Lower leg skin (tissue), 3 donors: Measurements from ENCODE around the gene NBAS.

Experiments used
- POLR2A ChIP-seq, 2 donors: fragments of 450-650 bp; IDR thresholded peaks; one replicate each; pipeline ENCODE4 v1.6.1; 2016 to 2017; ENCODE audit warnings: antibody characterized with exemption in 2 of 2, mild to moderate bottlenecking in 1 of 2, moderate library complexity in 1 of 2
- TF ChIP-seq, protein P1 (sequence below), 3 donors: fragments of 450-650 bp; IDR thresholded peaks; one replicate each; pipeline ENCODE4 v1.5.1; 2016; ENCODE audit warnings: antibody characterized with exemption in 3 of 3, mild to moderate bottlenecking in 3 of 3, moderate library complexity in 2 of 3

DNA sequence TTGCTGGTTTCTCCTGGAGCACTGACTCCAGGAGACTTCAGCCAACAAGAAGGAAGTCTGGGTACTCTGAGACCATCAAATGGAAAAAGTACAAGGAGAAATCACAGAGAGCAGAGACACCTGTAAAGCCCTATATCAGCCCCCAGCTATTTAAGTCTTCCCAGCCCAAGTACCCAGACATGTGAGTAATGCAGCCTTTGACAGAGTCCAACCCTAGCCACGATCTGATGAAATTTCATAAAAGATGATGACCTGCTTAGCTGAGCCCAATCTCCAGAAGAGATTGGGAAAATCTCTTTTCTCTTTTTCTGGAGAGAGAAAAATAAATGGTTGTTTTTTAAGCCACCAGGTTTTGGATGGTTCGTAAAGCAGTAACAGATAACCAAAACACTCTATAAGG, 196.6 kb downstream of the NBAS start:
- TF ChIP-seq, protein P1, sequence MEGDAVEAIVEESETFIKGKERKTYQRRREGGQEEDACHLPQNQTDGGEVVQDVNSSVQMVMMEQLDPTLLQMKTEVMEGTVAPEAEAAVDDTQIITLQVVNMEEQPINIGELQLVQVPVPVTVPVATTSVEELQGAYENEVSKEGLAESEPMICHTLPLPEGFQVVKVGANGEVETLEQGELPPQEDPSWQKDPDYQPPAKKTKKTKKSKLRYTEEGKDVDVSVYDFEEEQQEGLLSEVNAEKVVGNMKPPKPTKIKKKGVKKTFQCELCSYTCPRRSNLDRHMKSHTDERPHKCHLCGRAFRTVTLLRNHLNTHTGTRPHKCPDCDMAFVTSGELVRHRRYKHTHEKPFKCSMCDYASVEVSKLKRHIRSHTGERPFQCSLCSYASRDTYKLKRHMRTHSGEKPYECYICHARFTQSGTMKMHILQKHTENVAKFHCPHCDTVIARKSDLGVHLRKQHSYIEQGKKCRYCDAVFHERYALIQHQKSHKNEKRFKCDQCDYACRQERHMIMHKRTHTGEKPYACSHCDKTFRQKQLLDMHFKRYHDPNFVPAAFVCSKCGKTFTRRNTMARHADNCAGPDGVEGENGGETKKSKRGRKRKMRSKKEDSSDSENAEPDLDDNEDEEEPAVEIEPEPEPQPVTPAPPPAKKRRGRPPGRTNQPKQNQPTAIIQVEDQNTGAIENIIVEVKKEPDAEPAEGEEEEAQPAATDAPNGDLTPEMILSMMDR (IDR thresholded peaks at IDR 0.05) = no peak
- TF ChIP-seq POLR2A (IDR thresholded peaks at IDR 0.05) = no peak
